Skeletal muscle tissue (tissue), 4 donors: ENCODE results near the gene TAF11L7. TPM values are rescaled to one million over a fixed set of nuclear protein-coding genes. Genes with fewer than 3 reads are reported as not detected.
"Not testable (repeated sequence)": the region's sequence is repeated elsewhere in the genome, so short reads cannot be mapped to it uniquely, and the experiment has no call there.

Source experiments
- H3K27ac ChIP-seq: one replicate; pipeline ENCODE4 v1.7.0; 2013; ENCODE audit warnings: mild to moderate bottlenecking, low read depth, low read length, inconsistent platforms
- H3K27me3 ChIP-seq, 3 donors: one replicate each; pipeline ENCODE4 v1.7.0; 2013; ENCODE audit warnings: low read length in 3 of 3; ENCODE audit not compliant: control insufficient read depth in 3 of 3, insufficient read depth in 3 of 3
- H3K36me3 ChIP-seq, 3 donors: one replicate each; pipeline ENCODE4 v1.7.0; 2013; ENCODE audit warnings: low read length in 3 of 3; ENCODE audit not compliant: control insufficient read depth in 3 of 3, insufficient read depth in 3 of 3
- H3K4me1 ChIP-seq, 3 donors: one replicate each; pipeline ENCODE4 v1.7.0; 2013; ENCODE audit warnings: low read length in 3 of 3, mild to moderate bottlenecking in 3 of 3; ENCODE audit not compliant: control insufficient read depth in 3 of 3, insufficient read depth in 3 of 3
- H3K4me3 ChIP-seq, 3 donors: one replicate each; pipeline ENCODE4 v1.7.0; 2013; ENCODE audit warnings: low read length in 3 of 3
- H3K9ac ChIP-seq, 3 donors: one replicate each; pipeline ENCODE4 v1.7.0; 2013; ENCODE audit warnings: low read length in 3 of 3, mild to moderate bottlenecking in 3 of 3, moderate library complexity in 2 of 3, low read depth in 1 of 3
- H3K9me3 ChIP-seq, 3 donors: one replicate each; pipeline ENCODE4 v1.7.0; 2013; ENCODE audit warnings: low read length in 3 of 3; ENCODE audit not compliant: control insufficient read depth in 3 of 3
- total RNA-seq: library from RNA; depleted of rRNA; stranded (reverse); fragments of >200 nt; gene quantifications from one replicate; pipeline ENCODE4 v1.2.3, GENCODE V29; 2014
- donor health status: Osteomylitis.

Gene TAF11L7
- total RNA-seq: not detected

DNA sequence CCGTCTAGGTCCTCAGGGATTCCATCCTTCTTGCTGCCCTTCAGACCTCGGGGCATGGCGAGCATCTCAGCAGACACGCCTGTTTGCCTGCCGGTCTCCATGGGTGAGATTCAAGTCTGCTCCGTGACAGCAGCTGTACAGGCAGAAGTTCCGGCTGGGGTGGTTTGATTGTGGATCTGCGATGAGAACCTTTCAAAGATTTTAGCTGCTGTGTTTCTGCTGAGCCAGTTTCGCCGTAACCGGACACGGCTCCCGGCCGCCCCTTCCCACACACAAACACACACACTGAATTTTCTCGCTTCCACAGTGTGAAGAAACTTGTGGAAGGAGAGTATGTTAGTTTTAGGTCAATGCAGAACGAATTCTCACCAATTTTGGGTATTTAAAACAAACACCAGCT lies at the start of gene TAF11L7:
TSS of gene TAF11L7 (minus strand) at position 101 of the 400 bp plus-strand sequence.
- not testable (repeated sequence) for H3K9ac ChIP-seq, H3K36me3 ChIP-seq, H3K27ac ChIP-seq, H3K4me1 ChIP-seq, H3K4me3 ChIP-seq, H3K9me3 ChIP-seq, H3K27me3 ChIP-seq

DNA sequence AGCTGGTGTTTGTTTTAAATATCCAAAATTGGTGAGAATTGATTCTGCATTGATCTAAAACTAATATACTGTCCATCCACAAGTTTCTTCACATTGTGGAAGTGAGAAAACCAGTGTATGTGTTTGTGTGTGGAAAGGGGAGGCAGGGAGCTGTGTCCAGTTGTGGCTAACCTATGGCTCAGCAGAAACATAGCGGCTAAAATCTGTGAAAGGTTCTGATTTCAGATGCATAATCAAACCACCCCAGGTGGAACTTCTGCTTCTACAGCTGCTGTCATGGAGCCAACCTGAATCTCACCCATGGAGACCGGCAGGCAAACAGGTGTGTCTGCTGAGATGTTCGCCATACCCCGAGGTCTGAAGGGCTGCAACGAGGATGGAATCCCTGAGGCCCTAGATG lies 48.6 kb upstream of the TAF11L7 start, which contains the start of gene TAF11L14:
TSS of gene TAF11L14 (plus strand) at position 301 of the 400 bp plus-strand sequence.
- H3K27me3 ChIP-seq: no peaks in the 10 kb centered on the region
- H3K4me3 ChIP-seq: no peak within 1 kb of the TSS
- no peaks in the 10 kb centered on the region for H3K36me3 ChIP-seq
- H3K4me1 ChIP-seq: no peaks in the 10 kb centered on the region
- no peaks in the 10 kb centered on the region for H3K9me3 ChIP-seq
- H3K27ac ChIP-seq: no peak within 1 kb of the TSS
- no peak within 1 kb of the TSS for H3K9ac ChIP-seq

DNA sequence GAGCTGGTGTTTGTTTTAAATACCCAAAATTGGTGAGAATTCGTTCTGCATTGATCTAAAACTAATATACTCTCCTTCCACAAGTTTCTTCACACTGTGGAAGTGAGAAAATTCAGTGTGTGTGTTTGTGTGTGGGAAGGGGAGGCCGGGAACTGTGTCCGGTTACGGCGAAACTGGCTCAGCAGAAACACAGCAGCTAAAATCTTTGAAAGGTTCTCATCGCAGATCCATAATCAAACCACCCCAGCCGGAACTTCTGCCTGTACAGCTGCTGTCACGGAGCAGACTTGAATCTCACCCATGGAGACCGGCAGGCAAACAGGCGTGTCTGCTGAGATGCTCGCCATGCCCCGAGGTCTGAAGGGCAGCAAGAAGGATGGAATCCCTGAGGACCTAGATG lies 46.2 kb upstream of the TAF11L7 start, which contains the start of gene TAF11L13:
TSS of gene TAF11L13 (plus strand) at position 301 of the 400 bp plus-strand sequence.
- not testable (repeated sequence) for H3K9me3 ChIP-seq, H3K27ac ChIP-seq, H3K9ac ChIP-seq, H3K4me3 ChIP-seq, H3K27me3 ChIP-seq, H3K36me3 ChIP-seq, H3K4me1 ChIP-seq

DNA sequence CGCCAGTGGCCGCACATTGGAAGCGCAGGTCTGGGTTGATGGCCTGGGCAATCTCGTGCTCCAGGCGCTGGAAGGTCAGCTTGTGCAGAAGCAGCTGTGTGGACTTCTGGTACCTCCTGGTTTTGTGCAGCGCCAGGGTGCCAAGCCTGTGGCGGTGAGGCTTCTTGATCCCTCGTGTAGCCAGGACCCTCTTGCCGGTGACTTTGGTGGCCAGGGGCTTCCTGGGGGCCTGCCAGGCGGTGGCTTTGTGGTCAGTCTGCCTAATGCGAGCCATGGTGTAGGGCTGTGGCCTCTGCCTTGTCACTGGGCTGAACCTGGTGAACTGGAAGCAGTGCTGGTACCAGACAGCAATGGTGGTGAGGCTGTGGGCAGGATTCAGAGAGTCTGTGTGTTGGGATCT lies 40.1 kb upstream of the TAF11L7 start:
- Histone ChIP-seq H3K9me3 (no peaks in the 10 kb centered on the region), H3K27ac (no peak overlapping the region), H3K27me3 (no peaks in the 10 kb centered on the region), H3K36me3 (no peaks in the 10 kb centered on the region), H3K9ac (no peak overlapping the region), H3K4me1 (no peaks in the 10 kb centered on the region), H3K4me3 (no peak overlapping the region)

- Histone ChIP-seq H3K9me3 (no peaks in the 10 kb centered on the region), H3K36me3 (no peaks in the 10 kb centered on the region), H3K27me3 (no peaks in the 10 kb centered on the region), H3K4me1 (no peaks in the 10 kb centered on the region), H3K27ac (no peak overlapping the region), H3K4me3 (no peak overlapping the region), H3K9ac (no peak overlapping the region)
Observed at GRCh38 chr5:17620627-17621026, 35.1 kb upstream of the TAF11L7 start.

- Histone ChIP-seq H3K4me1 (no peaks in the 10 kb centered on the region), H3K27ac (no peak overlapping the region), H3K27me3 (no peaks in the 10 kb centered on the region), H3K9ac (no peak overlapping the region), H3K4me3 (no peak overlapping the region), H3K36me3 (no peaks in the 10 kb centered on the region), H3K9me3 (no peaks in the 10 kb centered on the region)
Observed at GRCh38 chr5:17619354-17619753, 33.8 kb upstream of the TAF11L7 start.

DNA sequence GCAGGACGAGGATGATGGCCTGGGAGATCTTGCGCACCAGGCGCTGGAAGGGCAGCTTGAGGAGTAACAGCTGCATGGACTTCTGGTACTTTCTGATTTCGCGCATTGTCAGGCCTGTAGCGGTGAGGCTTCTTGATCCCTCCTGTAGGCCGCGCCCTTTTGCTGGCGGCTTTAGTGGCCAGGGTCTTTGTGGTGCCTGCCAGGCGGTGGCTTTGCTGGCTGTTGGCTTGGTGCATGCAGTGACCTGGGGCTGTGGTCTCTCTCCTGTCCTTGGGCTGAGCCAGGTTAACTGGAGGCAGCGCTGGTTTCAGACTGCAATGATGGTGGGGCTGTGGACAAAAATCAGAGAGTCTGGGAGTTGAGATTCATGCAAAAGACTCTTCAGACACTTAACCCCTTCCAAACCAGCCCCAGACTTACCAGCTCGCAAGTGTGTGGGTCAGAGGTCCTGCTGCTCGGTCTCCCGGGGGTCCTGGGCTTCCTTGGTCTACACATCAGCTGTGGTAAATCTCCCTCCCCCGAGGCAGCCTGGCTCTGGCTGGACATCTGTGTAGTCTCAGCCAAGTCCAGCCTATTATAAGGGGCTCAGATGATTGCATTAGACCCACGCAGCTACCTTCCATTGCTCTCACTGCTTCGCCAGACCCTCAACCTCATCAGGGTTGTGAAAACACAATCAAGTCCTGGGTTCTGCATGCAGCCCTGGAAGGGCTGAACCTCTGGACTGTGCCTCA lies 29.5 kb upstream of the TAF11L7 start:
- H3K4me1 ChIP-seq: no peaks in the 10 kb centered on the region
- no peaks in the 10 kb centered on the region for H3K36me3 ChIP-seq
- H3K27ac ChIP-seq: no peak overlapping the region
- no peaks in the 10 kb centered on the region for H3K9me3 ChIP-seq
- no peaks in the 10 kb centered on the region for H3K27me3 ChIP-seq
- no peak overlapping the region for H3K4me3 ChIP-seq
- no peak overlapping the region for H3K9ac ChIP-seq

DNA sequence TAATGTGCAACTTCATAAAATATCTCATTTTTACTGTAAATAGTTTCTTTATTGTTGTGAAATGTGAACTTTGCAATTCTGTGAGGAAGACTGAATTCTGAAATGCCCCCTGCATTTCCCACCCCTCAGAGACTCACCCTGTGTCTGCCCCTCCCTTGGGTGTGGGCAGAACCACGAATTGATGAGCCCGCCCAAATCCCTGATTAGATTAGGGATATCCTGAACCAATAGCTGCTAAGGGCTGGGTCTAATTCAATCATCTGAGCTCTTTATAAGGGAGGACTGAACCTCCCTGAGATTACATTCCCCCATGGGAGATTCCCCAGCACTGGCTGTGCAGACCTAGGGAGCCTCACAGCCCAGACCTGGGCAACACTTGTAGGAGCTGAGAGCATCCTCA lies 24.5 kb upstream of the TAF11L7 start, which contains the start of gene TAF11L12:
TSS of gene TAF11L12 (plus strand) at position 301 of the 400 bp plus-strand sequence.
- H3K9ac ChIP-seq, H3K4me1 ChIP-seq, H3K4me3 ChIP-seq: not testable (repeated sequence)

GRCh38 chr5:17607461-17607860 lies 21.9 kb upstream of the TAF11L7 start:
- H3K27me3 ChIP-seq, H3K4me3 ChIP-seq, H3K9ac ChIP-seq, H3K4me1 ChIP-seq, H3K27ac ChIP-seq, H3K36me3 ChIP-seq, H3K9me3 ChIP-seq: not testable (repeated sequence)

More for the DNA sequence above, 24.5 kb upstream of the TAF11L7 start, which contains the start of gene TAF11L12:
- not testable (repeated sequence) for H3K36me3 ChIP-seq, H3K9me3 ChIP-seq, H3K27ac ChIP-seq, H3K27me3 ChIP-seq

GRCh38 chr5:17604951-17605350 lies 19.4 kb upstream of the TAF11L7 start:
- H3K4me1 ChIP-seq: no peaks in the 10 kb centered on the region
- peaks cover 0 to 2% (median 0%) of the 10 kb centered on the region in 3 donors for H3K9me3 ChIP-seq
- no peaks in the 10 kb centered on the region for H3K27me3 ChIP-seq
- H3K9ac ChIP-seq: no peak overlapping the region
- no peak overlapping the region for H3K4me3 ChIP-seq
- H3K36me3 ChIP-seq: no peaks in the 10 kb centered on the region
- no peak overlapping the region for H3K27ac ChIP-seq
